ENCODE data around the gene TBC1D8. TPM values are rescaled to one million over a fixed set of nuclear protein-coding genes. Genes with fewer than 3 reads are reported as not detected.

Gene TBC1D8
- total and polyA plus RNA-seq, 7 donors, result 8.7 to 163 (median 50.4) TPM

DNA sequence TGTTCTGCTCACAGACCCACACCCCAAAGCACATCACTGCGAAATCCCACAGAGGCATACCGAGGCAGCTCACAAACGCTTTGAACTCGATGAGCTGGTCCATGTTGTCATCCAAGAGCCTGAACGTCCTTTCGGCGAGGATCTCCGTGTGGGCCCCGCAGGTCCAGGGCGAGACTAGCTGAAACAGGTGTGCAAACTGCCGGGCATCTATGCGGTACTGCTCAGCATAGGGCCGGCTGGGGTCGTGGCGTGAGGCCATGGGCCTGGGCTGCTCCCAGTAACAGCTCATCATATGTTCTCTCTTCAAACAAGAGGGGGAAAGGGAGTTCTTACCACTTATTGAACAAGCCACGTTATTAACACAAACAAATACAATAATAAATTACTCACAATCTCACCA, 129.0 kb downstream of the TBC1D8 start:
- H3K36me3 ChIP-seq (ENCODE audit: insufficient read depth in 1 of 2, low read depth in 1 of 2), result peaks cover 0 to 86% of the 10 kb centered on the region in 2 donors
- ATAC-seq (peak in 3 of 4 donors; percentile 22 to 44 (median 36)), DNase-seq (no peak)
- H3K9me3 ChIP-seq, result no peaks in the 10 kb centered on the region
- no peak overlapping the region for H3K4me3 ChIP-seq
- no peak overlapping the region for H3K27ac ChIP-seq
- intact Hi-C loops (cut with DNase I), result no loop called here
- no peaks in the 10 kb centered on the region for H3K27me3 ChIP-seq (ENCODE audit: insufficient read depth in 3 of 3, low read length in 2 of 3)
- TF ChIP-seq, protein P1, sequence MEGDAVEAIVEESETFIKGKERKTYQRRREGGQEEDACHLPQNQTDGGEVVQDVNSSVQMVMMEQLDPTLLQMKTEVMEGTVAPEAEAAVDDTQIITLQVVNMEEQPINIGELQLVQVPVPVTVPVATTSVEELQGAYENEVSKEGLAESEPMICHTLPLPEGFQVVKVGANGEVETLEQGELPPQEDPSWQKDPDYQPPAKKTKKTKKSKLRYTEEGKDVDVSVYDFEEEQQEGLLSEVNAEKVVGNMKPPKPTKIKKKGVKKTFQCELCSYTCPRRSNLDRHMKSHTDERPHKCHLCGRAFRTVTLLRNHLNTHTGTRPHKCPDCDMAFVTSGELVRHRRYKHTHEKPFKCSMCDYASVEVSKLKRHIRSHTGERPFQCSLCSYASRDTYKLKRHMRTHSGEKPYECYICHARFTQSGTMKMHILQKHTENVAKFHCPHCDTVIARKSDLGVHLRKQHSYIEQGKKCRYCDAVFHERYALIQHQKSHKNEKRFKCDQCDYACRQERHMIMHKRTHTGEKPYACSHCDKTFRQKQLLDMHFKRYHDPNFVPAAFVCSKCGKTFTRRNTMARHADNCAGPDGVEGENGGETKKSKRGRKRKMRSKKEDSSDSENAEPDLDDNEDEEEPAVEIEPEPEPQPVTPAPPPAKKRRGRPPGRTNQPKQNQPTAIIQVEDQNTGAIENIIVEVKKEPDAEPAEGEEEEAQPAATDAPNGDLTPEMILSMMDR (IDR thresholded peaks at IDR 0.05), result no peak
- H3K4me1 ChIP-seq, result no peaks in the 10 kb centered on the region
- 55 to 70% (median 57%) methylated on average over 16 of the region's 16 CpGs for WGBS, 3 donors

DNA sequence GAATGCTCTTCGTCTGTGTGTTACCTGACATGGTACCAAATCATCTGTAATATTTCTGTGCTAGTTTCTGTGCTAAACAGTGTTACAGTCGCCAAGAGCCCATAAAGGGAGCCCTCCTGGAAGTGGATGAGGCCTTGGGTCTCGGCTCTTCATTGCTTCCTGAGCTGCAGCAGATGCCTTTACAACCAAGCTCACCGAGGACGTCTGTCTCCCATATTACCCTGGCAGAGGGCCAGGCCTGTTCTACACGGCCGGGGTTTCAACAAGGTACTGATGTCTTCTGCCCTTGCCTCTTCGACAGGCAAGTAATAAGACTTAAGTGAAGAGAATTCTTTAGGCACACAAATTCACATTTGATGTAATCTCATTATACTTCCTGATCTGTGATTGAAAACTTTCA, 132.2 kb downstream of the TBC1D8 start:
- TF ChIP-seq, protein P1 (IDR thresholded peaks at IDR 0.05), result no peak
- intact Hi-C loops (cut with DNase I), result no loop called here
- Histone ChIP-seq H3K4me1 (no peaks in the 10 kb centered on the region), H3K4me3 (no peak overlapping the region), H3K27ac (no peak overlapping the region), H3K27me3 (ENCODE audit: insufficient read depth in 3 of 3, low read length in 2 of 3) (no peaks in the 10 kb centered on the region), H3K9me3 (no peaks in the 10 kb centered on the region), H3K36me3 (ENCODE audit: insufficient read depth in 1 of 2, low read depth in 1 of 2) (peaks cover 0 to 69% of the 10 kb centered on the region in 2 donors)
- 46 to 57% (median 51%) methylated on average over 8 of the region's 8 CpGs for WGBS, 3 donors
- DNase-seq, result no peak
- ATAC-seq, result peak in 1 of 4 donors; percentile 25

DNA sequence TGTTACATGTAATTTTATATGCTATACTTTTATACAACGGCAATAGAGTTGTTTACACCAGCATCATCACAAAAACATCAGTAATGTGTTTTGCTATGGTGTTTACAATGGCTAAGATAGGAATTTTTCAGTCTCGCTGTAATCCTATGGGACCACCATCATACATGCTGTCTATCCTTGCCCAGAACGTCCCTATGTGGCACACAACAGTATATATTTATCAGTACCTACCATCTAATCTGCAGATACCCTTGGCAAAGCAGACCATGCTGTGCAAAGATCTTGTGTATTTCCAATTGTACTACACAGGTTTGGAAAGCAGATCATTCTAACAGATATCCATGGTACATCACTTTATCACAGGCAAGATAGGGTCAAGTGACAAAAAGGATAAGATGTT, 133.8 kb downstream of the TBC1D8 start:
- Histone ChIP-seq H3K27me3 (ENCODE audit: insufficient read depth in 3 of 3, low read length in 2 of 3) (no peaks in the 10 kb centered on the region), H3K4me3 (no peak overlapping the region), H3K4me1 (no peaks in the 10 kb centered on the region), H3K9me3 (no peaks in the 10 kb centered on the region), H3K36me3 (ENCODE audit: insufficient read depth in 1 of 2, low read depth in 1 of 2) (peaks cover 0 to 64% of the 10 kb centered on the region in 2 donors), H3K27ac (no peak overlapping the region)
- intact Hi-C loops (cut with DNase I), result no loop called here
- DNase-seq, result no peak
- TF ChIP-seq, protein P1 (IDR thresholded peaks at IDR 0.05), result no peak
- no peak for ATAC-seq
- WGBS, 3 donors, result 78 to 85% (median 79%) methylated on average over 3 of the region's 3 CpGs

DNA sequence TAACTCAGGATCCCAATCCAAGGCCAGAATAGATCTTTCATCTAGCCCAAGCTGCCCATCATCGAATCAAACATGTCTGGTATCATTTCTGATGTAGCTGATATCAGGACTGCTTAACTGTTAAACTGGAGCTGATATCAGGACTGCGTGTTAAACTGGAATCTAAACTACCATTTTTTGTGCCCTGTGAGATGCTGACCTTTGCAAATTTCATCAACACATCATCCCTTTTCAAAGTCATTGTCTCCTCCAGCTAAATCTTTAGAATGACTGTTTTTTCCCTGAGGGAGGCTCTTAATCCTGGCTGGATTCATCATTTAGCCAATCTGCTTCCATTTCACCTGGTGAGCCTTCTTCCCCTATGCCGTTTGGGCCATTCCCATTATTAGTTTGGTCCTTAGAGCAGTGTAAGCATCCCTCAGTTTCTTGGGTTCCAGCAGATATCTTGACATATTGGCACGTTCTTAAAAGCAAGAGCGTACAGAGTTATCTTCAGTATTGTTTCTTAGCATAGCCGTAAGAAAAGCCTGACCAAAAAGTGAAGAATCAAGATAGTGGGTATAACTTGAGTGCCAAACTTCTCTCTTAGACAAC, 136.8 kb downstream of the TBC1D8 start:
- 90 to 96% (median 93%) methylated on average over 6 of the region's 6 CpGs for WGBS, 3 donors
- Histone ChIP-seq H3K4me1 (no peaks in the 10 kb centered on the region), H3K36me3 (ENCODE audit: insufficient read depth in 1 of 2, low read depth in 1 of 2) (peaks cover 2 to 63% of the 10 kb centered on the region in 2 donors), H3K27me3 (ENCODE audit: insufficient read depth in 3 of 3, low read length in 2 of 3) (no peaks in the 10 kb centered on the region), H3K4me3 (no peak overlapping the region), H3K27ac (no peak overlapping the region), H3K9me3 (no peaks in the 10 kb centered on the region)
- DNase-seq (no peak), ATAC-seq (no peak)
- intact Hi-C loops (cut with DNase I), result loop anchor here (2.0 to 5.0 kb wide), 2 partner anchors 138 to 192 kb away; partner anchors contain the start of gene TBC1D8 (in 1 of the 2)
- TF ChIP-seq, protein P1 (IDR thresholded peaks at IDR 0.05), result no peak

All from psoas muscle (tissue), 8 donors.